HUDEP-2 (cell line): ENCODE data around the gene PTPA.
A peak's percentile ranks its signal among the peaks of the same experiment; 100 is the strongest.
"Not testable (repeated sequence)": the region's sequence is repeated elsewhere in the genome, so short reads cannot be mapped to it uniquely, and the experiment has no call there.

Experiments
- DNase-seq, 76 experiments: peaks; one replicate each; lab custom pipeline; 2025; ENCODE audit not compliant: unreplicated experiment in 76 of 76; lab: John Stamatoyannopoulos, UW

Gene PTPA

DNA sequence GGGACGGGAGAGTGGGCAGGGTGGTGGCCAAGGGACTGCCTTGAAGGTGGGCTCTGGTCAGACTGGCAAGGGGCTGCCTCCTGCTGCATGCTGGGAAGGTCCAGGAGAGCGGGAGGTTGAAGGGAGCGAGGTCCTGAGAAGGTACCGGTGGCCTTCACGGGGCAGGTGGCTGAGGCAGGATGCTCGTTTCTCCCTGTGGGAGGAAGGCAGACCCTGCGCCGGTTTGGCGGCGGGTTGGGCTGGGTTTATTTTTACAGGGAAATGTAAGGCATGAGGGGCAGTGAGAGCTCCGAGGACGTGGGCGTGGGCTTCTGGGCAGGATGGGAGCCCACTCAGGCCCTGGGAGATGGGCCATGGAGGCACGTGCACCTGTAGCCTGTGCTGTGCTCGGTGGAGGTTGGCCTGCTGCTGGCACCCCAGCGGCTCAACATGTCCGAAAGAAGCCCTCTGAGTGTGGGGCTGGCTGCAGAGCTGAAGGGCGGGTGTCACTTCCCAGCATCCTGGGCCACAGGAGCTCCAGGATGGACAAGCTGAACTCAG is 39.5 kb downstream of the PTPA start:
- DNase-seq, result no peak

DNA sequence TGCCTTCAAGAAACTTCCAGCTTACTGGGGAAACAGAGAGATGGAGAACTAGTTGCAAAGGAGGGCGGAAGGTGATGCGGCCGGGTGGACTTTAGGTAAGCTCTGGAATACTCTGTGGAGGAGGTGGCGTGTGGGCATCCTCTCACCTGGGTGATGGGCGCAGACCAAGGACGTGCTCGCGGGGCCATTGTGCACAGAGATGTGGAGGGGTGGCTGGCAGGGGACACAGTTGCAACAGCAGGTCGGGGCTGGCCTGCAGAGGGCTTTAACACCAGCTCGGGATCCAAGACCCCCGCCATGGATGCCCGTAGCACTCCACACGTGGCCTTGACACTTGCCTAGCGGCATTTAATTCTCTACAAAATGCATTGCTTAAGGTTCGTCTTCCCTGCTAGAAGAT is 40.3 kb downstream of the PTPA start:
- no peak for DNase-seq

DNA sequence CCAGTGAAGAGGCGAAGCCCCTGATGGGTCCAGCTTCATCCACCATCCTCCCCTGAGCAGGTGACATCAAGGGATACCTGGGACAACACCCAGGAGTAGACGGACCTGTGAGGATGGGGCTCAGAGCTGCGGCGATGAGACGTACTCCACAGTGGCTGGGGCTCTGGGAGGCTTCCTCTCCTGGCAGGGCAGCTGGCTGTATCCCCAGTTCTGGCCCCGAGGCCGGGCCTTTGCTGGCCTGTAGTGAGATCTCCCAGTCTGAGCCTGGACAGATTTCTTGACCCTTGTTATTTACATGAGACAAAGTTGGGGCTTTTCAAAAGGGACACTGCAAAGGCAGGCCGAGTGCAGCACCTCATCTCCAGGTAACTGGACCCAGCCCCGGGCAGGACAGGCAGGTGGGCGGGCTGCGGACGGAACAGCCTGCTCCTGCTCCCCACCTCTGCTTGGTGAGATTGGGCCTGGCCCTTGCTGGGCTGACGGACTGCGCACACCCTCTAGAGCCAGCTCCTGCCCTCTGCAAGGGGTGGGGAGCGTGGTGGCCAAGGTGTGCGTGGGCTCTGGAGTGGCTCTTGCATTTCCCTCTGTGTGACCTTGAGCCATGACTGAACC is 43.8 kb downstream of the PTPA start:
- no peak for DNase-seq

DNA sequence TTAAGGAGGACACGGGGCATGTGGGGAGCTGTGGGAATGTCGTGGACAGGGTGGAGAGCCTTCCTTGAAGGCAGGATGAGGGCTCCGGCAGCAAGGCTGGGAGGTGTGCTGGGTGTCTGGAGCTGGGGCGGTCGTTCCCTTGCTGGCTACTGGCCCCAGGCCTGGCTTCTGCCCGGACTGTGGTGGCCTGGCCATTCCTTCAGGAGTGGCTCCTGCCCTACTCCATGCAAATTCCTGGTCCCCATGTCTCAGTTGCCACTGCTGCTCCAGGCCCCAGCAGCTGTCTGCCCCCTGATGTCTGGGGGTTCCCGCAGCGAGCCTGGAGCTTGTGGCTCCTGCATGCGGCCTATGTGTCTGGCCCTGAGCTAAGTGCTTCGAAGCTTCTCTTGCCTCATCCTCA is 44.9 kb downstream of the PTPA start:
- no peak for DNase-seq

DNA sequence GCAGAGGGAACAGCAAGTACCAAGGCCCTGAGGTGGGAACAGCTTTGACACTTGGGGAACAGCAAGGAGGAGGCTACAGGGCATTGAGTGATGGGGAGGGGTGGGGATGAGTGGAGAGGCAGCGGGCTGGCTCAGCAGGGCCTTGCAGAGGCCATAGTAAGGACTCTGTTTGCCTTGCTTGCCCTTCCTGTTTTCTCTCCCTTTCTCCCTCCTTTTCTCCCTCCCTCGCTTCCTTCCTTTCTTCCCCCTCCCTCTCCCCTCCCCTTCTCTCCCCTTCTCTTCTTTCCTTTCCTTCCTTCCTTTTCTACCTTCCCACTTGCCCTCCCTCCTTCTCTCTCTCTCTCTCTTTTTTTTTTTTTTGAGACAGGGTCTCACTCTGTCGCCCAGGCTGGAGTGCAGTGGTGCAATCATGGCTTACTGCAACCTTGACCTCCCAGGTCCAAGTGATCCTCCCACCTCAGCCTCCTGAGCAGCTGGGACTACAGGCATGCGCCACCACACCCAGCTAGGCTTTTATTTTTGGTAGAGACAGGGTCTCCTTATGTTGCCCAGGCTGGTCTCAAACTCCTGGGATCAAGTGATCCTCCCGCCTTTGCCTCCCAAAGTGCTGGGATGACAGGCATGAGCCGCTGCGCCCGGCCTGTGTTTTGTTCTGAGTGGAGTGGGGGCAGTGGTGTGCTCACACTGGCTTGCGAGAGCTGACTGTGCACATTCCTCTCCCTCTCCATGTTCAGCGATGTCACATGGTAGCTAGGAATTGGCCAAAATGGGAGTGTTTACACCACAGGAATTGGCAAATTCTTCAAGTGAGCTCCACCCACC is 49.7 kb downstream of the PTPA start:
- no peak for DNase-seq

DNA sequence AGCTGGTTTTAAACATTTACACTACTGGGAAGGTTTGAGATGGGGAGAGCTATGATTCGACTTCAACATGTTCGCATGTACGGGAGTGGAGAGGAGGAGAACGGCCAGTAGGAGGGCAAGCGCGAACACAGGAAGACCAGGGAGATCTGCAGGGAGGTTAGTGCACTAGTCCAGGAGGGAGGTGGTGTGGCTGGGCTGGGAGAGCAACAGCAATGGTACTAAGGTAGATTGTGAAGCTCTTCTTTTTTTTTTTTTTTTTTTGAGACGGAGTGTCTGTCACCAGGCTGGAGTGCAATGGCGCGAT is 50.3 kb downstream of the PTPA start:
- no peak for DNase-seq

DNA sequence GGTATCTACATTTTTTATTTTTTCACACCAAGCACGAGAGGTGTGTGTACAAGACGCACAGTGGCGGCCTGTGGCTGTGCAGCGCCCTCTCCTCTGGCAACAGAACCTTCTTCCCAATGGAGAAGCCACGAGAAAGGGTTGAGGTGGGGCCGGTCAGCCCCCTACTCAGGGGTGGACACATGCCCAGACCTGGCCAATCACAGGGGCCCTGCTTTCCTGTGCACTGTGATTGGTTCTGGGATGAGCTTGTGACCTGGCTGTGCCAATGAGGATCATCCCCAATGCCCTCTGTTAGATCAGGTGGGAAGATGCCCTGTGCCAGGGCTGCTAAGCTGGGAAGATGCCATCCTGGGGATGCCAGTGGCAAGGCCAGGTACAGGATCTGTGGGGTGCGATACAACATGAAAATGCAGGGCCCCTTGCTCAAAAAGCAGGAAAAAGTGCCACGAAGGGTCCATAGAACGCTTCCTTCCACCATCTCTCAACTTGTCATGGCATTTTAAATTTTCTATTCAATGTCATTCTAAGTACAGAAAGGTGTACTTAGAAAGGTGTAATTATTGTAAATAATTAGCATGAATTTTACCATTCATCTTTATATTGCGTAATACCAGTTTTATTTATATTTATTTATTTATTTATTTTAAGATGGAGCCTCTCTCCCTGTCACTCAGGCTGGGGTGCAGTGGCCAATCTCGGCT is 51.4 kb downstream of the PTPA start:
- DNase-seq, result no peak

DNA sequence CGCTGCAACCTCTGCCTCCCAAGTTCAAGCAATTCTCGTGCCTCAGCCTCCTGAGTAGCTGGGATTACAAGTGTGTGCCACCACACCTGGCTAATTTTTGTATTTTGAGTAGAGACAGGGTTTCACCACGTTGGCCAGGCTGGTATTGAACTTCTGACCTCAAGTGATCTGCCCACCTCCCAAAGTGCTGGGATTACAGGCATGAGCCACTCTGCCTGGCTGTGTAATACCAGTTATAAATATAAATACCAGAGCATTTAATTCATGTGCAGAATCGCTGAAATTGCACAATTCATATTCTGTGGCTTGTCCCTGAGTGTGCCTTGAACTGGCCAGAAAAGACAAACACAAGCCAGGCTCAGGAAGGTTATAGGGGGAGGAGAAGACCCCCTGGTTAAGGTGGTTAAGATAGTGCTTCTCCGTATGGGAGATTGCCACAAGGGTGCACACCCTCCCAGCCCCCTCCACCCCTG is 52.0 kb downstream of the PTPA start:
- DNase-seq, result not testable (repeated sequence)

DNA sequence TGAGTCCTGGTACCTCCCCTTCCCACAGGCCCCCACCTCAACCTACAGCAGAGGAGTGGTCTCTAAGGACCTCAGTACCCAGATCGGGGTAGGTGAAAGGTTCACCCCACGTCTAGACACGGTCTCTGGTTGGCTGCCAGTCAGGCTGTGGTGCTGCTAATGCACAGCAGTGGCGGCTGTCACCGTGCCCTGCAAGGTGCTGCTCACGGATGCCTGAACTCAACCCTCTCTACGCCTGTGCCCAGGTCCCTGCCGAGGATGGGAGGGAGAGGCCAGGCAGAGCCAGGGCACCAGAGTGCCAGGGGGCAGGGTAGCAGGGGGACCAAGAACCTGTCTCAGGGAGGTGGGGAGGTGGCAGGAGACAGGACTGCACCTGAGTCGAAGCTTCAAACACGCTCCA is 52.5 kb downstream of the PTPA start:
- no peak for DNase-seq

DNA sequence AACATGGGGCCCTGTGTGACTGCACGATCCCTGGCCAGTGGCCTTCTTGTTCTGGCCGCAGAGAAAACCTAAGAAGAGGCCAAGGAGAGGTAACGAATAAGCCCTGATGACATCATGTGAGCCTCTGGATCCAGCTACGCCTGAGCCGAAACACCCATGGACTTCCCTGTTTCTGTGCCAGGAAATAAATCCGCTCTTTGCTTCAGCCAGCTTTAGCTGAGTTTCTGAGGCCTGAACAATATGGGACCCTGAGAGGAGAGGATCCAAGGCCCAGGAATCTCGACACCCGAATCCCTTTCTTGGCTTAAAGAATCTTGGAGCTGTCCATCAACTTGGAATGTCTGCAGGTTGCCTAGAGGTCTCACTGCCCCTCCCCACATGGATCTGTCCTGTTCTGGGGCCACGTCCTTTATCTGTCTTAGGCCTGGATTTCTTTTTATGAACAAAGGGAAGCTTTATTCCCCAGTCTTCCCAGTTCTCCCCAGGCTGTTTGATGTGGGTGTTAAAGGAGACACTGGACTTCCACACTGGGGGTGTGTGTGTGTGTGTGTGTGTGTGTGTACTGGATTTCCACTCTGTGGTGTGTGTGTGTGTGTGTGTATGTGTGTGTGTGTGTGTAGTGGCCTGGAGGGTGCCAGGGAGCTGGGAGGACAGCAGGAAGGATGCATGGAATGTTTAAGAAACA is 53.2 kb downstream of the PTPA start:
- DNase-seq, result no peak

DNA sequence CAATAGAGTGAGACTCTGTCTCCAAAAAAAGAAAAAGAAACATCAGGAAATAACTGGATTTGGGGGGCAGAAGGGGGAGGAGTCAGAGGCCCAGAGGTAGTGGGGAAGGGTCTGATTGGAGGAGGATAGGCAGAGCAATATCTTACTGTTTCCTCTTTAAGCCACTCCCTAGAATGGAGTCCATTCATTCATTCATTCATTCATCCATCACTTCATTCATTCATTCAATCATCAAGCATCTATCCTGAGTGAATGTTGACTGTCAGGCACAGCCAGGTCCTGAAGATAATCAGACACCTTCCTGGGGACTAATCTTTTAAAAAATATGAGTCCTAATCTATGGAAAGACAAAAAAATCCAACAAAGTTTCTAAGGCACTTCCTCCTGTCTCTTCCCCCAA is 54.0 kb downstream of the PTPA start:
- DNase-seq, result no peak

DNA sequence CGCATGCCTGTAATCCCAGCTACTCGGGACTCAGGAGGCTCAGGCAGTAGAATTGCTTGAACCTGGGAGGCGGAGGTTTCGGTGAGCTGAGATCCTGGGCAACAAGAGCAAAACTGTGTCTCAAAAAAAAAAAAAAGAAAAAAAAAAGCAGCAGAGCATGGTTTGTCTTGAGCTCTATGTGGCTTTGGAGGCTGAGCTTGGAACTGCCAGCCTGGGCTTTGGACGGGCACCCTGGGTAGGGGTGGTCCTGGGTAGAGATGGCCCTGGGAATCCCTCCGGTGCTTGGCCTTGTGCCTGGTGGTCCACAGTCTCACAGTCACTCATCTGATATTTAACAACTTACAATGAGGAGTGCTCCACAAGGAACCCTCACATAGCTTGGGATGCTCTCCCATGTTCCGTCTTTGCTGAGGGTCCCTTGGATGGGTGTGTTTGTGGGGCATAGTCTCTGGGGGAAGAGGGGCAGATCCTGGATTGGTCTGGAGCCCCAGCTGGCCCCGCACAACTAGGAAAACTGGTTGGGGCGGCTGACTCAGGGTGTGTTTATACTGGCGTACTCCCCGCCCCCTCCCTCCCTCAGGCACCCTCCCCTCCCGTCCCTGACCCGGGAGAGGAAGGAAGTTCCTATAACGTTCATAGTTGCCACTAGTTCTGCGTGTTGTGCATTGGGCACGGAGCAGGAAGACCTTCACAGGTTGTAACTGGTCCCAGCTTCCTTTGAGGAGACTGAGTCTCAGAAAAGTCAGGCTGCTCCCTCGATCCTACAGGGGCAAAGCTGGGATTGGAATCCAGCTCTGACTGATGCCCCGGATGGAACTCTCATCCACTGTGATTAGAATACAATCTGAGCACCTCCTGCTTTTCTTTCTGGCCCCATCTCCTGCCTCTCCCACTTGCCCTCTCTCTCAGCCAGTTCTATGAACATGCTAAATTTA is 55.7 kb downstream of the PTPA start:
- DNase-seq, result peak in 11 of 76 experiments; percentile 5 to 28 (median 15)

DNA sequence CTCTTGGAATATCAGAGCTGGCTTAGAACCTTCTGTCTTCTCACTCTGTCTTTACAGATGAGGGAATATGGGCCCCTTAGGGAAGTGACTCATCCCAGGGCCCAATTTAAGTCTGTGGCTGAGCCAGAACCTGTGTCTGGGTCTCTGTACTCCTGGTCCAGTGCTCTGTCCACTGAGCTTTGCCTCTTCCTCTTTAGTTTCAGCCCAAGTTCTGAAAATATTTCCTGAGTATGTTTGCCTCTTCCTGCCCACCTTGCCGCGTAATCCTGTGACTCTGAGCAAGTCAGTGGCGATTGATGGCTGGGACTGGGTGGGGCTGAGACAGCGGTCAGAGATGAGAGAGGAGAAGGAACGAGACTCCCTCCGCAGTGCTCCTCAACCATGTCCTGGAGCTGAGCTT is 59.0 kb downstream of the PTPA start:
- DNase-seq, result no peak

DNA sequence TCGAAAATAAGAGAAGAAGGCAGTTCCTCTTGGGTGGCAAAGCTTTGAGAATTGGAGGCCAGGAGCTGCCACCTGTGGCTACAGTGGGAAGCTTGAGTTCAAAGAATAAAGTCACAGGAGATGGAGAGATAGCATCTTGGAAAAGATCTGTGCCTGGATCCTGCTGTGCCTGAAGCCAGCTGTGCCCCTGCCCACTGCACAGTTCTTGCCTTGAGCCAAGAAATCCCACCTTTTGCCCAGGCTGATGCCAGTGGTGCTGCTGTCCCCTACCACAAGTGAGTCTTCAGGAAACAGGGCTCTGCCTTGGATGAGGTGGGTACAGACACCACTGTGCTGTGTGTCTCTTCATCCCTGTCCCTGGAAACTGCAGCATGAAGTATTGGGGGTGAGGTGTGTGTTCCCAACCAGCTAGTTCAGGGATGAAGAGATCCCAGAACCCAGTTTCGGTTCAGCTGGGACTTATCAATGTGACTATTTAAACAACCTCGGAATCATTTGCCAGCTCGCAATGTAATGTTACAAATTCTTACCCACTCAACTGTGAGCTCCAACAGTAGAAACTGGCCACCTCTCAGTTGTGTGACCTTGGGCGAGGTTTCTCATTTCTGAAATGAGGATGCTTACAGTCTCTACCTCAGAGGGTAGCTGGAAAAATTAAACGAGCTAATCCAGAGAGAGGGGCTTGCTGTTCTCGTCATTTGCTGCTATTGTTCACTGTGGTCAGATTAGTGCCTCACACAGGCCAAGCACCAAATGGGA is 61.0 kb downstream of the PTPA start:
- DNase-seq, result no peak

DNA sequence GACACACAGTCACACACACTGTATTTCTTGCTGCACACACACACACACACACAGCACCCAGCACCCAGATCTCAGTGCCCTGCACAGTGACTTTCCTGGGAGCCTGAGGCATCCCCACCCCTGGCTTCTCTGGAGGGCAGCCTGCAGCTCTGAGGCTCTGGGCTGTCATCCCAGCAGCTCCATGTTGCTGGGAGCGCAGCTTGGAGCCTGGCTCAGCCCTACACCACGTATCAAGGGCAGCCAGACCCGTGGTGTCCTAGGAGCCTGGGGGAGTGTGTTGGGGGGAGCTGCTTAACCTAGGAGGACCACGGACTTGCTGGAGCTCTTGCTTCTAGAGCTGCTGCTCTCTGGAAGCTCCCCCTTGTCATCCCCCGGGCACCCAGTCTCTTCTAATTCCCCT is 61.6 kb downstream of the PTPA start:
- DNase-seq, result no peak

DNA sequence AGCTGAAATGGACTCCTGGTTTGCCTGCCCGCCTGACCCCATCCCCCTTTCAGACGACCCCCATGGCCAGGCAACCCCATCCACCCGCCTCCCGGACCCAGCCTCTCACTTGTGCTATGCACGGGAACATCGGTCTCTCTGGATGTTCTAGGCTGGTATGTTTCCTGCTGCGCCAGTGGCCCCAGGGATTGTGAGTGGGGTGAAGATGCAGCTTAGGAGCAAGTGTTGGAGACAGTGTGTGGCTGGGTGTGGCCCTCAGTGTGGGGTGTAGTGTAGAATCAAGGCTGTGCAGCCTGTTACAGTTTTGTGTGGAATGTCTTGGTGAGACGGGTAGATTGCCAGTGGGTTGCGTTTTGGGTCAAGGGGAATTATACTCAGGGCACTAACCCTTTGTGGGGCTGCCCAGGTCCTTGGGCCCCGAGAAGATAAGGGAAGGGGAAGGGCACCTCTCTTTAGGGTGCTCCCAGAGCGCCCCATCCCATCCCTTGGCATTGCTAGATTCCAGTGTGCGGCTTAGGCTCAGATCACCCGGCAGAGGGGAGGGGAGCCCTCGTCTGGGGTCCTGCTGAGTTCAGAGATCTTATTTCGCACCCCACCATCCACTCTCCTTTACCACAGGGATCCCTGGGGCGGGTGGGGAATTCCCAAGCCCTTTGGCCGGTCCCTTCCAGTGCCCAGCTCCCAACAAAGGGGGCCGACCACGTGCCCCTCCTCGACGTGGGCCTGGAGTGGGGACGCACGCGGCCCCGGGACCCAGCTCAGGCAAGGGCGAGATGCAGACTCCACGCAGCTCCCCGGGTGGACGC is 62.3 kb downstream of the PTPA start:
- DNase-seq, result no peak

DNA sequence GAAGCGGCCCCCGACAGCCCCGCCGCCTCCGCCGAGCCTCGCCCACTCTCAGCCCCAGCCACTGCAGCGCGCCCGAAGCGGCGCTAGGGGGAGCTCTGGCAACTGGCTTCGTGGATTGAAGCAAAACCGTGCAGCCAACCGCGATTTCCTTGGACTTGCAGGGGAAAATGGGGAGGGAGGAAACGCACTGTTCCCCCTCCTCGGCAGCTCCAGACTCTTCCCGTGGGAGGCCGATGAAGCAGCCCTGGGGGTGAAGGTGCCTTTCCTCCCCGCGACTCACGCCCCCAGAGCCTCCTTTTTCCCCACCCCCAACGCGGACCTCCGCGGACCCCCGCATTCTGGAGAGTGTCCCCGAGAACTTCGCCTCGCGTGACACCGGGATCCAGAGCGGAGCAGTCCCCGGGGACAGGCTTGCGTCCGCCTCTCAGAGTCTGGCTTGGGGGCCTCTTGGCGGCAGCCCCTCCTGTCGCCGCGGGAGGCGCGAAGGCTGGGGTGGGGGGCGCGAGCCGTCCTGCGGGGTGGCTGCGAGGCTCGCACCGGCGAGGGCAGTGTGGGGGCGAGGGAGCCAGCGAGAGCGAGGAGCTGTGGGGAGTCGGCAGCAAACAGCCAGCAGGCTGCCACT is 63.0 kb downstream of the PTPA start:
- DNase-seq, result peak in 64 of 76 experiments; percentile 3 to 77 (median 50)
